Esophagus (tissue), 2 donors: ENCODE results near the gene MFN2. TPM values are rescaled to one million over a fixed set of nuclear protein-coding genes. Genes with fewer than 3 reads are reported as not detected.

Source experiments
- H3K27ac ChIP-seq, 2 donors: one replicate each; pipeline ENCODE4 v1.5.1; 2013; ENCODE audit warnings: low read depth in 2 of 2, mild to moderate bottlenecking in 2 of 2, inconsistent platforms in 1 of 2, low read length in 1 of 2, moderate library complexity in 1 of 2
- H3K27me3 ChIP-seq, 2 donors: one replicate each; pipeline ENCODE4 v1.6.1; 2013; ENCODE audit warnings: low read length in 2 of 2, control low read depth in 1 of 2, mild to moderate bottlenecking in 1 of 2; ENCODE audit not compliant: insufficient read depth in 2 of 2, control insufficient read depth in 1 of 2
- H3K36me3 ChIP-seq, 2 donors: one replicate each; pipeline ENCODE4 v1.6.1; 2013; ENCODE audit warnings: low read length in 1 of 2; ENCODE audit not compliant: control insufficient read depth in 2 of 2, insufficient read depth in 2 of 2
- H3K4me1 ChIP-seq, 2 donors: one replicate each; pipeline ENCODE4 v1.6.1; 2013; ENCODE audit warnings: low read length in 1 of 2; ENCODE audit not compliant: control insufficient read depth in 2 of 2, insufficient read depth in 2 of 2
- H3K4me3 ChIP-seq, 2 donors: one replicate each; pipeline ENCODE4 v1.5.1; 2013; ENCODE audit warnings: low read length in 2 of 2, mild to moderate bottlenecking in 2 of 2, low read depth in 1 of 2, moderate library complexity in 1 of 2
- H3K9me3 ChIP-seq, 2 donors: one replicate each; pipeline ENCODE4 v1.6.1; 2013; ENCODE audit warnings: mild to moderate bottlenecking in 2 of 2, low read depth in 1 of 2, low read length in 1 of 2, moderate library complexity in 1 of 2; ENCODE audit not compliant: control insufficient read depth in 2 of 2, insufficient read depth in 1 of 2
- WGBS, 2 donors: extraction: QIAGEN DNeasy Blood & Tissue Kit; methylation state at CpG; one replicate each; pipeline ENCODE4 v1.1.7; 2013; 5-methylcytosine and 5-hydroxymethylcytosine counted together
- polyA plus RNA-seq, 2 donors: library from polyadenylated mRNA; stranded (reverse); fragments of 200-250 nt; gene quantifications; one replicate each; pipeline ENCODE4 v1.2.3, GENCODE V29; 2013
- donor health status: healthy with polysubstance abuse.
- donor health status: Bipolar disorder and iron deficiency.

The MFN2 gene
- polyA plus RNA-seq, 2 donors, result 31.8 to 50.7 TPM

GRCh38 chr1:11989669-11990068 is 9.4 kb downstream of the MFN2 start:
- Histone ChIP-seq H3K27ac (peak overlapping the region in 1 of 2 donors; percentile 87), H3K36me3 (peaks cover 4 to 41% of the 10 kb centered on the region in 2 donors), H3K27me3 (no peaks in the 10 kb centered on the region), H3K4me3 (no peak overlapping the region), H3K4me1 (peaks cover 0 to 3% of the 10 kb centered on the region in 2 donors), H3K9me3 (no peaks in the 10 kb centered on the region)
- WGBS, 2 donors, result 92% methylated on average over 7 of the region's 7 CpGs

- no peak overlapping the region for H3K4me3 ChIP-seq
- H3K36me3 ChIP-seq, result peaks cover 4 to 42% of the 10 kb centered on the region in 2 donors
- H3K4me1 ChIP-seq, result peaks cover 0 to 3% of the 10 kb centered on the region in 2 donors
- WGBS, 2 donors, result 78 to 85% methylated on average over 10 of the region's 10 CpGs
- no peaks in the 10 kb centered on the region for H3K27me3 ChIP-seq
- no peaks in the 10 kb centered on the region for H3K9me3 ChIP-seq
- peak overlapping the region in 1 of 2 donors; percentile 87 for H3K27ac ChIP-seq
These were observed 10.2 kb downstream of the MFN2 start for GRCh38 chr1:11990303-11991032.

- Histone ChIP-seq H3K36me3 (peaks cover 9 to 49% of the 10 kb centered on the region in 2 donors), H3K4me3 (no peak overlapping the region), H3K4me1 (no peaks in the 10 kb centered on the region), H3K9me3 (no peaks in the 10 kb centered on the region), H3K27ac (peak overlapping the region in 1 of 2 donors; percentile 8), H3K27me3 (no peaks in the 10 kb centered on the region)
- WGBS, 2 donors, result 83% methylated on average over 16 of the region's 16 CpGs
These were observed 11.9 kb downstream of the MFN2 start for GRCh38 chr1:11991969-11992676.

GRCh38 chr1:11997081-11997850 is 17.0 kb downstream of the MFN2 start:
- H3K36me3 ChIP-seq, result peaks cover 25 to 57% of the 10 kb centered on the region in 2 donors
- H3K4me3 ChIP-seq, result no peak overlapping the region
- 88 to 92% methylated on average over 5 of the region's 5 CpGs for WGBS, 2 donors
- no peaks in the 10 kb centered on the region for H3K9me3 ChIP-seq
- H3K27ac ChIP-seq, result no peak overlapping the region
- peaks cover 4% of the 10 kb centered on the region in 2 donors for H3K4me1 ChIP-seq
- H3K27me3 ChIP-seq, result no peaks in the 10 kb centered on the region

- peaks cover 28 to 56% of the 10 kb centered on the region in 2 donors for H3K36me3 ChIP-seq
- 90 to 94% methylated on average over 5 of the region's 5 CpGs for WGBS, 2 donors
- no peaks in the 10 kb centered on the region for H3K27me3 ChIP-seq
- H3K4me1 ChIP-seq, result peaks cover 4% of the 10 kb centered on the region in 2 donors
- no peak overlapping the region for H3K4me3 ChIP-seq
- H3K9me3 ChIP-seq, result no peaks in the 10 kb centered on the region
- H3K27ac ChIP-seq, result no peak overlapping the region
These were observed 18.4 kb downstream of the MFN2 start for GRCh38 chr1:11998636-11999035.

GRCh38 chr1:11999236-11999635 is 19.0 kb downstream of the MFN2 start:
- peaks cover 30 to 56% of the 10 kb centered on the region in 2 donors for H3K36me3 ChIP-seq
- no peaks in the 10 kb centered on the region for H3K27me3 ChIP-seq
- peaks cover 4% of the 10 kb centered on the region in 2 donors for H3K4me1 ChIP-seq
- H3K4me3 ChIP-seq, result no peak overlapping the region
- no peak overlapping the region for H3K27ac ChIP-seq
- H3K9me3 ChIP-seq, result no peaks in the 10 kb centered on the region
- 79 to 97% methylated on average over 3 of the region's 3 CpGs for WGBS, 2 donors

GRCh38 chr1:12001249-12001917 is 21.1 kb downstream of the MFN2 start:
- H3K4me3 ChIP-seq, result no peak overlapping the region
- no peak overlapping the region for H3K27ac ChIP-seq
- 86% methylated on average over 14 of the region's 14 CpGs for WGBS, 2 donors
- H3K4me1 ChIP-seq, result peaks cover 4% of the 10 kb centered on the region in 2 donors
- peaks cover 44 to 61% of the 10 kb centered on the region in 2 donors for H3K36me3 ChIP-seq
- no peaks in the 10 kb centered on the region for H3K9me3 ChIP-seq
- no peaks in the 10 kb centered on the region for H3K27me3 ChIP-seq

- Histone ChIP-seq H3K27ac (no peak overlapping the region), H3K9me3 (no peaks in the 10 kb centered on the region), H3K4me3 (no peak overlapping the region), H3K36me3 (peaks cover 50 to 64% of the 10 kb centered on the region in 2 donors), H3K4me1 (peaks cover 4% of the 10 kb centered on the region in 2 donors), H3K27me3 (no peaks in the 10 kb centered on the region)
- WGBS, 2 donors, result 67 to 72% methylated on average over 10 of the region's 10 CpGs
These were observed 21.8 kb downstream of the MFN2 start for GRCh38 chr1:12001996-12002493.

- H3K27ac ChIP-seq, result no peak overlapping the region
- peaks cover 4% of the 10 kb centered on the region in 2 donors for H3K4me1 ChIP-seq
- no peaks in the 10 kb centered on the region for H3K9me3 ChIP-seq
- 94 to 95% methylated on average over 12 of the region's 12 CpGs for WGBS, 2 donors
- no peak overlapping the region for H3K4me3 ChIP-seq
- H3K27me3 ChIP-seq, result no peaks in the 10 kb centered on the region
- peaks cover 43 to 58% of the 10 kb centered on the region in 2 donors for H3K36me3 ChIP-seq
These were observed 23.5 kb downstream of the MFN2 start for GRCh38 chr1:12003762-12004161.
